Gastroesophageal sphincter (tissue), 4 donors: Measurements from ENCODE around the gene SPACA6. TPM values are rescaled to one million over a fixed set of nuclear protein-coding genes. Genes with fewer than 3 reads are reported as not detected.

Experiments used
- ATAC-seq: fragments of 150-250 bp; one replicate; pipeline ENCODE4 v1.9.1; 2016; ENCODE audit warnings: mild to moderate bottlenecking, moderate library complexity
- H3K27ac ChIP-seq, 4 donors: fragments of 200-600 bp; sonication (generic) in 3 of 4; 1 replicate in 3 of 4; 2 replicates in 1 of 4; pipeline ENCODE4 v1.5.1; 2016 to 2019
- H3K27me3 ChIP-seq: fragments of 200-600 bp; sonication (generic); one replicate; pipeline ENCODE4 v1.5.1; 2019
- H3K36me3 ChIP-seq, 2 donors: fragments of 200-600 bp; sonication (generic); one replicate each; pipeline ENCODE4 v1.5.1; 2019; ENCODE audit warnings: control low read depth in 1 of 2
- H3K4me1 ChIP-seq, 3 donors: fragments of 200-600 bp; sonication (generic); 1 replicate in 2 of 3; 2 replicates in 1 of 3; pipeline ENCODE4 v1.5.1; 2016 to 2019; ENCODE audit warnings: control low read depth in 2 of 3
- H3K4me3 ChIP-seq, 2 donors: fragments of 200-600 bp; sonication (generic); one replicate each; pipeline ENCODE4 v1.5.1; 2019; ENCODE audit warnings: mild to moderate bottlenecking in 1 of 2, moderate library complexity in 1 of 2
- H3K9me3 ChIP-seq, 3 donors: fragments of 200-600 bp; sonication (generic); one replicate each; pipeline ENCODE4 v1.5.1; 2017 to 2019; ENCODE audit warnings: control low read depth in 2 of 3
- EP300 ChIP-seq: sonication (generic); formaldehyde crosslinking; IDR thresholded peaks from one replicate; pipeline ENCODE4 v1.6.1; 2017; ENCODE audit warnings: antibody characterized with exemption, mild to moderate bottlenecking
- POLR2A ChIP-seq, 2 donors: fragments of 450-650 bp; IDR thresholded peaks; one replicate each; pipeline ENCODE4 v1.6.1; 2017; ENCODE audit warnings: antibody characterized with exemption in 2 of 2, mild to moderate bottlenecking in 2 of 2, moderate library complexity in 1 of 2
- POLR2AphosphoS5 ChIP-seq: sonication (generic); formaldehyde crosslinking; IDR thresholded peaks from one replicate; pipeline ENCODE4 v1.6.1; 2017; ENCODE audit warnings: antibody characterized with exemption
- WGBS, 2 donors: methylation state at CpG; one replicate each; pipeline ENCODE4 v1.1.5; 2018; ENCODE audit warnings: low coverage in 1 of 2; 5-methylcytosine and 5-hydroxymethylcytosine counted together
- total RNA-seq, 4 donors: library from RNA; depleted of rRNA; stranded (reverse); fragments of >200 nt; gene quantifications; one replicate each; pipeline ENCODE4 v1.1.0, GENCODE V29; 2016
- TF ChIP-seq, protein P1 (sequence below), 4 experiments: fragments of 200-600 bp in 2 of 4; fragments of 450-650 bp in 2 of 4; sonication (generic) in 1 of 4; IDR thresholded peaks; one replicate each; pipeline ENCODE4 v1.5.1; 2017 to 2019; ENCODE audit warnings: antibody characterized with exemption in 4 of 4, mild to moderate bottlenecking in 2 of 4, moderate library complexity in 2 of 4

Gene SPACA6
- total RNA-seq, 4 donors from 2014 or later: 6.3 to 29.7 (median 18.3) TPM

DNA sequence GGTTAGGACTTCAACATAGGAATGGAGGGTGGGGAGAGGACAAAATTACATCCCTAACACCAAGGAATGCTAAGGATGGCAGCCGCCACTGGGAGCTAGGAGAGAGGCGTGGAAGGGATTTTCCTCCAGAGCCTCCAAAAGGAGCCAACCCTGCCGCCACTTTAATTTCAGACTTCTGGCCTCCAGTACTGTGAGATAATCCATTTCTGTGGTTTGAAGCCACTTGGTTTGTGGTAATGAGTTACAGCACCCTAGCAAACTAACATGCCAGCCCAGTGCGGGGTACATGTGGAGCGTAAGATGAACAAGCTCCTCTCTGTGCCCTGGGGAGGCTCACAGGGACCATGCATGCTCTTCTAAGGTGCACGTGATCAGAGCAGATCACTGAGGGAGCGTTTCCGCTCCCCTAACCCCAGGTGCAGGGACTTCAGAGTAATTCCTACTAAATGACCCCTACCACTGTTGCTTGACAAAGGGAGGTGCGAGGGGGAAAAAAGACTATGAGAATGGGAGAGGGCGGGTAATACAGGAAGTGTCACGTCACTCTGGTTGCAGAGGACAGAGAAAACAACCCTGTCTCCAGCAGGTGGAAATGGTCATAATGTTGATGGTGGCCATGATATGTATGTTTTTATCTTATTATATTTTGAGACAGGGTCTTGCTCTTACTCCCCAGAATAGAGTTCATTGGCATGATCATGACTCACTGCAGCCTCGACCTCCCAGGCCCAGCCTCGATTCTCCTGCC, 46.5 kb downstream of the SPACA6 start:
- no peak for ATAC-seq
- H3K36me3 ChIP-seq: no peaks in the 10 kb centered on the region
- TF ChIP-seq POLR2A (IDR thresholded peaks at IDR 0.05): no peak
- TF ChIP-seq POLR2AphosphoS5: no peak
- TF ChIP-seq EP300: no peak
- TF ChIP-seq, protein P1, sequence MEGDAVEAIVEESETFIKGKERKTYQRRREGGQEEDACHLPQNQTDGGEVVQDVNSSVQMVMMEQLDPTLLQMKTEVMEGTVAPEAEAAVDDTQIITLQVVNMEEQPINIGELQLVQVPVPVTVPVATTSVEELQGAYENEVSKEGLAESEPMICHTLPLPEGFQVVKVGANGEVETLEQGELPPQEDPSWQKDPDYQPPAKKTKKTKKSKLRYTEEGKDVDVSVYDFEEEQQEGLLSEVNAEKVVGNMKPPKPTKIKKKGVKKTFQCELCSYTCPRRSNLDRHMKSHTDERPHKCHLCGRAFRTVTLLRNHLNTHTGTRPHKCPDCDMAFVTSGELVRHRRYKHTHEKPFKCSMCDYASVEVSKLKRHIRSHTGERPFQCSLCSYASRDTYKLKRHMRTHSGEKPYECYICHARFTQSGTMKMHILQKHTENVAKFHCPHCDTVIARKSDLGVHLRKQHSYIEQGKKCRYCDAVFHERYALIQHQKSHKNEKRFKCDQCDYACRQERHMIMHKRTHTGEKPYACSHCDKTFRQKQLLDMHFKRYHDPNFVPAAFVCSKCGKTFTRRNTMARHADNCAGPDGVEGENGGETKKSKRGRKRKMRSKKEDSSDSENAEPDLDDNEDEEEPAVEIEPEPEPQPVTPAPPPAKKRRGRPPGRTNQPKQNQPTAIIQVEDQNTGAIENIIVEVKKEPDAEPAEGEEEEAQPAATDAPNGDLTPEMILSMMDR (IDR thresholded peaks at IDR 0.05): no peak
- 72 to 90% methylated on average over 10 of the region's 13 CpGs for WGBS, 2 donors
- H3K4me3 ChIP-seq: no peak overlapping the region
- H3K9me3 ChIP-seq: no peaks in the 10 kb centered on the region
- H3K27ac ChIP-seq: no peak overlapping the region
- peaks cover 62% of the 10 kb centered on the region for H3K27me3 ChIP-seq
- no peaks in the 10 kb centered on the region for H3K4me1 ChIP-seq

DNA sequence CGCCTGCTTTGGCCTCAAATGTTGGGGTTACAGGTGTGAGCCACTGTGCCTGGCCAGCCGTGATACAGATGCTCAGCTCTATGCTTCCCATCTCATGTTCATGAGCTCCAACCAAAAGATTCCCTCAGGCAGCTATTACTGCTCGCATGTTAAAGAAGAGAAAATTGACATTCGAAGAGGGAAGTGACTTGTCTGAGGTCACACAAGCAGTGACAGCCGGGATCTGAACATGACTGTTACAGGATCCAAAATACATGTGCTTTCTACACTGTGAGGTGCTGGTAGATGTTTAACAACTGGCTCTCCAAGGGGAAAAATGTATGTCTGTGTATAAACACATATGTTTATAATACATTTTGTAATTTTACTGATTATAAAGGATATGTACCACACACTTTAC, 47.2 kb downstream of the SPACA6 start:
- TF ChIP-seq, protein P1 (IDR thresholded peaks at IDR 0.05): no peak
- TF ChIP-seq EP300 (no peak), POLR2A (IDR thresholded peaks at IDR 0.05) (no peak)
- H3K9me3 ChIP-seq: no peaks in the 10 kb centered on the region
- no peaks in the 10 kb centered on the region for H3K4me1 ChIP-seq
- peaks cover 54% of the 10 kb centered on the region for H3K27me3 ChIP-seq
- H3K4me3 ChIP-seq: no peak overlapping the region
- no peaks in the 10 kb centered on the region for H3K36me3 ChIP-seq
- no peak overlapping the region for H3K27ac ChIP-seq
- no peak for ATAC-seq
- WGBS, 2 donors: 75 to 80% methylated on average over 1 to 5 of the region's 5 CpGs

DNA sequence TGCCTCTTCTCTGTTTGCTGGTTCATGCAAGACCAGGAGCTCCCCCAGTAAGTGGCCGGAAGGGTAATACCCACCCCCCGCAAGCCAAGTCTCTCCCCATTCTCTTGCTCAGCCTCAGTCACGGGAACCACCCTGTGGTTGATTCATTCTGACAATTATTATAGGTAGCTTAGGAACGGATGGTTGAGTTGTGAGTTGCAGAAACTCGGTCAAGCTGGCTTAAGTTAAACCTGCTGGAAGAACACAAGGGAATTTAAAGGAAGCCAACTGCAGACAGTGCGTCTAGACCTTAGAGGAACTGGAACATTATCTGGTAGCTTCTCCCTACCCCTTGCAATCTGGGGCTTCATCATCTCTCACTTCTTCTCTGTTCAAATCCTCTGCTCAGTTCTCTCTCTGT, 49.7 kb downstream of the SPACA6 start:
- Histone ChIP-seq H3K9me3 (no peaks in the 10 kb centered on the region), H3K36me3 (no peaks in the 10 kb centered on the region), H3K4me1 (no peaks in the 10 kb centered on the region), H3K27me3 (peaks cover 49% of the 10 kb centered on the region), H3K4me3 (no peak overlapping the region), H3K27ac (no peak overlapping the region)
- no peak for TF ChIP-seq POLR2A (IDR thresholded peaks at IDR 0.05)
- no peak for TF ChIP-seq EP300
- TF ChIP-seq, protein P1 (IDR thresholded peaks at IDR 0.05): no peak
- no peak for TF ChIP-seq POLR2AphosphoS5
- WGBS, 2 donors: 0 to 65% methylated on average over 1 to 6 of the region's 6 CpGs
- ATAC-seq: no peak

DNA sequence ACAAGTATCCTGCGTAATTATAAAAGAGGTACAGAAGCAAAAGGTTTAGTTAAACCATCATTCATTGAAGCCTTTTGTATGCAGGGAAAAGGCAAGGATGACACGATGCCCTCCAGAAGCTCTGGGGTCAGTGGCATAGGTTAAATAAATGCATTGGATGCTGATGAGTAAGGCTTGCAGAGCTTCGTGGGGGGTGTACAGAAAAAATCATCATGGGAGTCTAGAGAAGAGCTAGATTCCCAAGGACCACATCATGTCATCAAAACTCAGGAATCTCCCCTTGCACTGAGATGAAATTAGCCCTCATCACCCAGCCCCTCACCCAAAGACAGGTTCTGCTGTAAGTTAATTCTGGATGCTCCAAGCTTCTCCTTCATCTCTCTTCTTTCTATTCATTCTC, 50.3 kb downstream of the SPACA6 start:
- Histone ChIP-seq H3K27me3 (peaks cover 43% of the 10 kb centered on the region), H3K4me1 (no peaks in the 10 kb centered on the region), H3K36me3 (no peaks in the 10 kb centered on the region), H3K9me3 (no peaks in the 10 kb centered on the region), H3K4me3 (no peak overlapping the region), H3K27ac (no peak overlapping the region)
- 60 to 64% methylated on average over 3 of the region's 3 CpGs for WGBS, 2 donors
- TF ChIP-seq EP300: no peak
- TF ChIP-seq POLR2AphosphoS5: no peak
- TF ChIP-seq, protein P1 (IDR thresholded peaks at IDR 0.05): no peak
- no peak for TF ChIP-seq POLR2A (IDR thresholded peaks at IDR 0.05)
- no peak for ATAC-seq

DNA sequence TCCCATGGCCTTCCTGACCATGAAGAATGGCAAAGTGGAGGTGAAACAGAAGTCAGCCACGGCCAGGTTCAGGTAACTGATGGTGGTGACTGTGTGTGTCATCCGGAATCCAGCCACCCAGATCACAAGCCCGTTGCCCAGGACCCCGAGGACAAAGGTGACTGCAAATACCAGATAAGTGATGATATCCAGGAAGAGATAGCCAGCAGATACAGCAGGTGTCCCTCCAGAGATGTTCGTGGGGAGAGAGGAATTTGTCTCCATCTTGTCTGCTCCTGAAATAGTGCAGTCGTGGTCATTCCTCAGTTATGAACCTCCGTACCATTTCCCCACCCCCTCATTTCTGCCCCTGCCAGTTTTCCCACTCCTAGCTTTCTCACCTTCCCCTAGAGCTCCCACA, 53.6 kb downstream of the SPACA6 start:
- no peak for TF ChIP-seq POLR2AphosphoS5
- TF ChIP-seq EP300: no peak
- no peak for TF ChIP-seq POLR2A (IDR thresholded peaks at IDR 0.05)
- TF ChIP-seq, protein P1 (IDR thresholded peaks at IDR 0.05): no peak
- ATAC-seq: no peak
- H3K4me1 ChIP-seq: no peaks in the 10 kb centered on the region
- 66% methylated on average over 7 of the region's 7 CpGs; no CpG with 5 or more reads in 1 of the 2 donors for WGBS, 2 donors
- no peaks in the 10 kb centered on the region for H3K36me3 ChIP-seq
- no peak overlapping the region for H3K4me3 ChIP-seq
- no peaks in the 10 kb centered on the region for H3K9me3 ChIP-seq
- H3K27ac ChIP-seq: no peak overlapping the region
- peaks cover 34% of the 10 kb centered on the region for H3K27me3 ChIP-seq
